GM21717 (cell line): ENCODE data around the gene GFM2.
A peak's percentile ranks its signal among the peaks of the same experiment; 100 is the strongest.
"Not testable (repeated sequence)": the region's sequence is repeated elsewhere in the genome, so short reads cannot be mapped to it uniquely, and the experiment has no call there.

Experiments
- ATAC-seq: cut with Tn5 transposase; IDR thresholded peaks from one replicate; pipeline ENCODE4 v1.9.1; 2021; ENCODE audit warnings: mild to moderate bottlenecking, moderate library complexity; ENCODE audit not compliant: unreplicated experiment

GFM2 gene, protein sequence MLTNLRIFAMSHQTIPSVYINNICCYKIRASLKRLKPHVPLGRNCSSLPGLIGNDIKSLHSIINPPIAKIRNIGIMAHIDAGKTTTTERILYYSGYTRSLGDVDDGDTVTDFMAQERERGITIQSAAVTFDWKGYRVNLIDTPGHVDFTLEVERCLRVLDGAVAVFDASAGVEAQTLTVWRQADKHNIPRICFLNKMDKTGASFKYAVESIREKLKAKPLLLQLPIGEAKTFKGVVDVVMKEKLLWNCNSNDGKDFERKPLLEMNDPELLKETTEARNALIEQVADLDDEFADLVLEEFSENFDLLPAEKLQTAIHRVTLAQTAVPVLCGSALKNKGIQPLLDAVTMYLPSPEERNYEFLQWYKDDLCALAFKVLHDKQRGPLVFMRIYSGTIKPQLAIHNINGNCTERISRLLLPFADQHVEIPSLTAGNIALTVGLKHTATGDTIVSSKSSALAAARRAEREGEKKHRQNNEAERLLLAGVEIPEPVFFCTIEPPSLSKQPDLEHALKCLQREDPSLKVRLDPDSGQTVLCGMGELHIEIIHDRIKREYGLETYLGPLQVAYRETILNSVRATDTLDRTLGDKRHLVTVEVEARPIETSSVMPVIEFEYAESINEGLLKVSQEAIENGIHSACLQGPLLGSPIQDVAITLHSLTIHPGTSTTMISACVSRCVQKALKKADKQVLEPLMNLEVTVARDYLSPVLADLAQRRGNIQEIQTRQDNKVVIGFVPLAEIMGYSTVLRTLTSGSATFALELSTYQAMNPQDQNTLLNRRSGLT

DNA sequence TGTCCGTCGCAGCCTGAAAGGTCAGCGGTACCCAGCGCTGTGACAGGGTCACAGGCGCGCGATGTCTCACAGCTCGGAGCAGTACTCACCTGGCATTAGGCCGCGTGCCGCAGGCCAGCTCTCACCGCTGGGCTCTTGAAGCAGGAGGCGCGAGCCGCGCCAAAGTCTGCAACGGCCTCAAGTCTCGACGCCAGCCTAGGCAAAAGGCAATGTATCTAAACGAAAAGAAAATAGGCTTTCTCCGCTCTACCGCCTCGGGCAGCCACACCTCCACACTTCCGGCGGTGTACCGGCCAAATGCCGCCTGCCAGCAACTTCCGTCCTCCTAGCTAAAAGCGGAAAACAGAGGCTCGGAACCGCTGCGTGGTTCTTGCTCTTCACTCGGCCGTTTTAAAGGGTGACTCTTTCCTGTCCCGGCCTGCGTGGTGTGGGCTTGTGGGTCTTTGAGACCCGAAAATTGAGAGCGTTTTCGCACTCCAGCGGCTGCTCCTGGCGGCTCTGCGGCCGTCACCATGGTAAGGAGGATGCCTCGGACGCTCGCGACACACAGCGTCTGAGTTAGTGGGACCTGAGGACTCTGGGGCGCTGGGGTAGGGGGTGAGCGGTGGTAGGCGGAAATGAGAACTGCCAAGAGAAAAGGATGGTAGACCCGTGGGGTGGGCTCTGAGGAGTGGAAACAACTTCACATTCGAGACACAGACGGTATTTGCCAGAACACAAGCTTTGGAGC lies at the start of gene GFM2, which contains the start of gene NSA2:
TSS of gene GFM2 (minus strand) at position 269 of the 730 bp plus-strand sequence. CDS start 3,375 bp downstream, outside the sequence.
TSS of gene NSA2 (plus strand) at position 401 of the 730 bp plus-strand sequence. CDS start at position 513, 112 bp downstream.
- ATAC-seq = peak; percentile 83

DNA sequence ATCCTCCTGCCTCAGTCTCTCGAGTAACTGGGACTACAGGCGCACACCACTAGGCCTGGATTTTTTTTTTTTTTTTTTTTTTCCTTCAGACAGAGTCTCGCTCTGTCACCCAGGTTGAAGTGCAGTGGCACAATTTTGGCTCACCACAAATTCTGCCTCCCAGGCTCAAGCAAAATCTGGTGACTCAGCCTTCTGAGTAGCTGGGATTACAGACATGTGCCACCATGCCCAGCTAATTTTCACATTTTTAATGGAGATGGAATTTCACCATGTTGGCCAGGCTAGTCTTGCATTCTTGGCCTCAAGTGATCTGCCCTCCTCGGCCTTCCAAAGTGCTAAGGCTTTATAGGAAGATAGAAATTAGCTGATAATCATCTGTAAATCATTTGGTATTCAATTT lies 44.0 kb upstream of the GFM2 start:
- no peak for ATAC-seq

DNA sequence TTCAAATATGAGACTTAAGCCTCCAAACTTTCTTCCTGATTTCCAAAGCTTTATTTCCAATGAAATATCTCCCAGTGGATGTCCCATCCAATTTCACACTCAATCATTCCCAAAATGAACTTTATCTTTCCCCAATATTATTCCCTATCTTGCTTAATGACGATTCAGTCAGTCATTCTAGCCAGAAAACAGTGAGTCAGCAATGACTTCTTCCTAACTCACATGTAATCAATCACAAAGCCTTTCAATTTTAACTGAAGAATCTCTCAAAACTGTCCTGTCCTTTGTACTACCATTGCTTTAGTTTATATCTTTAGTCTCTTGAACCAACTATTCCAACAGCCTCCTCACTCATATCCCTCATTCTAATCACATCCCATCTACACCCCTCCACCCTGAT lies 35.0 kb upstream of the GFM2 start:
- no peak for ATAC-seq

DNA sequence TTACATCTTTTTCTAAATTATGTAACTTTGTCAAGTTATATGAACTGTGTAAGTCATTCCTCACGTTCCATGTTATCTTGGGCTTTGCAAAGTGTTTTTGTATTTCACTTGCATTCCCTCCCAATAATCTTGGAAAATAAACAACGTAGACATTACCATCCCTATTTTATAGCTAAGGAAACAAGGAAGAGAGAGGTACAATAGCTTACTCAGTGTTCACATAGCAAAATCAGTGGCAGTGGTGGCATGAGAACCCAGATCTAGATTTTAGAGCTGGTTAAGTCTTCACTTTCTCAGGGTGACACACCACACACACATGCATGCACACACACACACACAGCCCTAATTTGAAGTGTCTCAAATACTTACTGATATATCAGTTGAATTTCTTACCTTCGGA lies 34.3 kb upstream of the GFM2 start:
- no peak for ATAC-seq

DNA sequence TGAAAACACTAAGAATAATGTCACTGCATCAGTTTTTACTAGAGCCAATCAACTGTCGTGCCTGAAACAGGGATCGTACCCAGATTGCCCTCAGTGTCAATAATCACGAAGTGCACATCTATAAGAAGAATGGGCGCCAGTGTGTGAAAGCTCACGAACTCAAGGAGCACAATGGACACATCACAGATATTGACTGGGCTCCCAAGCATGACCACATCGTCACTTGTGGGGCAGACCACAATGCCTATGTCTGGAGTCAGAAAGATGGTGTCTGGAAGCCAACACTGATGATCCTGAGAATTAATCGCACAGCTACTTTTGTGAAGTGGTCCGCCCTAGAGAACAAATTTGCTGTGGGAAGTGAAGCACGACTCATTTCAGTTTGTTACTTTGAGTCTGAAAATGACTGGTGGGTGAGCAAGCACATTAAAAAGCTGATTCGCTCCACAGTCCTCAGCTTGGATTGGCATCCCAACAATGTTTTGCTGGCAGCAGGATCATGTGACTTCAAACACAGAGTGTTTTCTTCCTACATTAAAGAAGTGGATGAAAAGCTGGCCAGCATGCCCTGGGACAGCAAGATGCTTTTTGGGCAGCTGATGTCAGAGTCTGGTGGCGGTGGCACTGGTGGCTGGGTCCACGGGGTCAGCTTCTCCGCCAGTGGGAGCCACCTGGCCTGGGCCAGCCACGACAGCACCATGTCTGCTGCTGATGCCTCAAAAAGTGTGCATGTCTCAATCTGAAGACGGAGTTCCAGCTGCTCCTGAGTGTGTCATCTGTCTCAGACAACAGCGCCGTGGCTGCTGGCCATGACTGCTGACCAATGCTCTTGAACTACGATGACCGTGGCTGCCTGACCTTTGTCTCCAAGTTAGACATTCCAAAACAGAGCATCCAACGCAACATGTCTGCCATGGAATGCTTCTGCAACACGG lies 32.3 kb upstream of the GFM2 start:
- ATAC-seq = no peak

DNA sequence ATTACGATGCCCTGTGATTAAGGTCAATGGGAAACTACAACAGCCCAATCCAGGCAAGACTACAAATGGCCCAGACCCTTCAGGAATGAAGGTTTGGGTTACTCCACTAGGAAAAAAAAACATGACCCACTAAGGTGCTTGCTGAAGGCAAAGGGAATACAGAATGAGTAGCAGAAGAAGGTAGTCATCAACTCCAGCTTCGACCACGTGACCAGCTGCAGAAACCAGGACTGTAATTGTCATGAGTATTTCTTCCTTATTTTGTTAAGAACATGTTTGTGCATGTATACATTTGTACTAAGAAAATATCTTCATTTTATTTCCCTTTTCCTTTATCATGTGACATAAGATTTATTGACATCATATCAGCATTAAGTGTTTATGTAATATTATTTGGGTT lies 24.8 kb upstream of the GFM2 start:
- not testable (repeated sequence) for ATAC-seq

DNA sequence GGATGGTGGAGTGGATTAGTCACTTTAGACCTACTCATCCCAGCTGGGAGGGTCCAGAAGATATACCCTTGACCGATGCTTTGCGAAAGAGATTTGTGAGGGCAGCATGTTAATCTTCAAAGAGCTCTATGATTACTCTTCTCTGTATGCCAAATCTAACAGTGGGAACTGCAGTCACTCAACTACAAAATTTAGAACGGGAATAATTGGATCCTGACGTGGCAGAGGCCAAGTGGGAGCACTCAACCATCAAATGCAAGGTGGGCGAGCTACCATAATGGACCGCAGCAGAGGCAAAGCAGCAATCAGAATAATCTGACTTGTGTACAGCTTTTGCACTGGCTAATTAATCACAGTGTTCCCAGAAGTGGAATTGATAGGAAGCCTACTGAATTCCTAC lies 20.5 kb upstream of the GFM2 start:
- no peak for ATAC-seq

DNA sequence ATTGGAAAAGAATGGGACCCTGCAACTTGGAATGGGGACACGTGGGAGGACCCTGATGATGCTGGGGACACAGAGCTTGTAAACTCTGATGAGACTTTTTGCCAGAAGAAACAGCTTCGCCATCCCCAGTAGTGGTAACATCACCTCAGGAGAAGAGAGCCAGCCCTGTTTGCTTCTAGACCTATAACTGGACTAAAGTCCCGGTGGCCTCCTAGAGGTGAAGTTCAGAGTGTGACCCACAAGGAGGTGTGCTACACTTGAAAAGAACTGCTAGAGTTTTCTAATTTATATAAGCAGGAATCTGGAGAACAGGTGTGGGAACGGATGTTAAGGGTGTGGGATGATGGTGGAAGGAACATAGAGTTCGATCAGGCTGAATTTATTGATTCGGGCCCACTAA lies 19.9 kb upstream of the GFM2 start:
- no peak for ATAC-seq

DNA sequence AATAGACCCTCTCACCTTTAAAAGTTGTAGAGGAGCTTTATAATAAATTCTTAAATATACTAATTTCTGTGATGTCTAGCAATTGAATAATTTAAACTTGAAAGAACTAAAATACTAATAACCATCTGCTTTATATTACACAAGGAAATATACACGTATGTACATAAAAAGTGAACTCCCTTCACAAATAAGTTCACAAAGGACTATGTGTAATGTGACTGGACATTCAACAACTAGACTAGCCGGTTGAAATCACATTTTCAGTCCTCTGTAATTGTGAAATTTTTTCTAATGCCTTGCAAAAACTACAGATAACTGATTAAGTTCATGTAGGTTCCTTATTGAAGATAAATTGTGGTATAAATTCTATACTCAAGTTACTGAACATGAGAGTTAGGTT lies 11.7 kb upstream of the GFM2 start:
- ATAC-seq = no peak

DNA sequence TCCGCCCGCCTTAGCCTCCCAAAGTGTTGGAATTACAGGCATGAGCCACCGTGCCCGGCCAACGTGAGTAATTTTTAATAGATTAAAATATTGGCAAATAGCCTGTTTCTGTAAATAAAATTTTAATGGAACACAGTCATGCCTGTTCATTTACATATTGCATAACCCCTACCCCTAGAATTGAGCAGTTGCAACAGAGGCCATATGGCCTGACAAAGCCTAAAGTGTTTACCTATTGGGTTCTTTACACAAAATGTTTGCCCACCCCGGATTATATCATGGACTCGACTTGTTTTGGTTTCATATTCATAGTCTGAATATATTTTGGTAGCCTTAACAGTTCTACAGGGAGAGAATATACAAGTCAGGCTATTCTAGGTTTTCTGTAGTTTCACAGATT lies 5.4 kb upstream of the GFM2 start:
- ATAC-seq = no peak

DNA sequence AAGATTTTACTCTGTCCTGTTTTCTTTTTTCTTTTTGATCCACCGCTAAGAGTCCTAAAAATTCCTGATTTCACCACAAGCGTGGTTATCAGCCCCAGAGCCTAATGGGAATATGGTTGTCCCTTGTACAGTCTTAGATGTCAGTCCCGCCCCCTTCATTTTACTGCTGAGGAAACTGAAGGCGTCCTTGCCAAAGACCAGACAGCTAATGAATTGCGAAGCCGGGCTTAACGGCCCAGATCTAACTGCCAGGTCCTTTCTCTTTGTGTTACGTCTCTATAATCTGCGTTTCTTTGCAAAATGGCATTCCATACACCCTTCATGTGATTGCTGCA lies 629 bp upstream of the GFM2 start:
- ATAC-seq = peak; percentile 32

DNA sequence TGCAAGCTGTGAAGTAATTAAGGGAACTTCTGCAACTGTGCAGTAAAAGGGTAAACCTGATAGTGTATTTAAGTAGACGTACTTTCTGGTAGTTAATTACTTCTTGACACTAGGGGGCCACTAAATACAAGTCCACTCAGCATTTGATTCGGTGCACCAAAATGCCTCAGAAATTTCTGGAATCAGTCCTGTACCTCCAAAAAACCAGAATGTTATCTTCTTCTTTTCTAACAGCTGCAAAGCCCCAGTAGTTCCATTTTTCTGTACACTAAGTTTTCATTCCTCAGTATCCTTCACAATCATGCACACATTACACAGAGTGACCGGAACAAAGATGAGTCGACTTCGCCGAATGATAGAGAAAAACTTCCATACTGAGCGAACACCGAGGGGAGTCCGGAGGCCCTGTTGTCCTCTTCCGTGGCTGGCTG lies 484 bp downstream of the GFM2 start:
- ATAC-seq = peak; percentile 37

DNA sequence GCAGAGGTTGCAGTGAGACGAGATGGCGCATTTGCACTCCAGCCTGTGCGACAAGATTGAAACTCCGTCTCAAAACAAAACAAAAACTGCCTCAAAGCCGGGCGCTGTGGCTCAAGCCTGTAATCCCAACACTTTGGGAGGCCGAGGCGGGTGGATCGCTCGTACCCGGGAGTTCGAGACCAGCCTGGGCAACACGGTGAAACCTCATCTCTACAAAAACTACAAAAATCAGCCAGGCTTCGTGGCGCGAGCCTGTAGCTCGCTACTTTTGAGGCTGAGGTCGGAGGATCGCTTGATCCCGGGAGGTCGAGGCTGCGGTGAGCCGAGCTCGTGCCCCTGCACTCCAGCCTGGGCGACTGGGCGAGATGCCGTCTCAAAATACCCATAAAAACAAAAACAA lies 988 bp downstream of the GFM2 start:
- no peak for ATAC-seq

DNA sequence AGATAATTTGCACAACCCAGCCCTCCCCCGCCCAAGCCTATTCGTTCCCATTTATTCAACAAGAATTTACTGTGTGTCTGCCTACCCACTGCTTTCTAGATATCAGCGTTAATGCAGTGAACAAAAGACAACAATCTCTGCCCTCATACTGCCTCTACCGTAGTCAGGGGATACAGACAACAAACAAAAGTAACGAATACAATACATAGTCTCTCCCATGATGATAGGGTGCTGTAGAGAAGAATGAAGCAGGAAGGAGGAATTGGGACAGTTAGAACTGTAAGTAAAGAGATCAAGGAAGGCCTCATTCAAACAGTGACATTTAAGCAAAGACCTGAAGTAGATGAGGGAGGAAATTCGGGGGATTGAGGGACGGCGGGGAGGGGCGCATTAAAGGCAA lies 1.7 kb downstream of the GFM2 start:
- no peak for ATAC-seq

DNA sequence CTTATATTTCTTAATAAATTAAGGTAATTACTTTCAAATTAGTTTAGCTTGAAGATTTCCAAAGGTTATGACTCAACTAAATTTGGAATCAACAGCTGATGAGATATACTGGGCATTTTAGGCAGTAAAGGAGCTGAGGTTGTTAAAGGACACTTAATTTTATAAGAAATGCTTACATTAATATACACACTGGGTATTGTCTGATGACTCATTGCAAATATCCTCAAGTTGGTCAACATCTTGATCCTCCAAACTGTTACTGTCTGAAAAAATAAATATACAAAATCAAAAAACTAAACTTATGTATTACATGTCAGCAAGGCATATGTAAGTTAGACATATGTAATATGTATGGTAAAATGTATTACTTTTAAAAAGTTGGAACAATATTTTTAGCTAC lies 3.4 kb downstream of the GFM2 start:
- no peak for ATAC-seq

DNA sequence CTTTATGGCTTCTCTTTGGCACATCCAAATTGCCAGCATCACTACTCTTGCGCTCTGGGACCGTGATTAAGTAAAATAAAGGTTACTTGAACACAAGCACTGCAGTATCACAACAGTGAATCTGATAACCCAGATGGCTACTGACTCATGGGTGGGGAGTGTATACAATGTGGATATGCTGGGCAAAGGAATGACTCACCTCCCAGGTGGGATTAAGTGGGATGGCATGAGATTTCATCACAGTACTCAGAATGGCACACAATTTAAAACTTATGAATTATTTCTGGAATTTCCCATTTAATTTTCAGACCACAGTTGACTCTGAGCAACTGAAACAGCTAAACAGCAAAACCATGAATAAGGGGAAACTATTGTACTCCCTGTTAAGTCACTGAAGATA lies 4.3 kb downstream of the GFM2 start:
- no peak for ATAC-seq

DNA sequence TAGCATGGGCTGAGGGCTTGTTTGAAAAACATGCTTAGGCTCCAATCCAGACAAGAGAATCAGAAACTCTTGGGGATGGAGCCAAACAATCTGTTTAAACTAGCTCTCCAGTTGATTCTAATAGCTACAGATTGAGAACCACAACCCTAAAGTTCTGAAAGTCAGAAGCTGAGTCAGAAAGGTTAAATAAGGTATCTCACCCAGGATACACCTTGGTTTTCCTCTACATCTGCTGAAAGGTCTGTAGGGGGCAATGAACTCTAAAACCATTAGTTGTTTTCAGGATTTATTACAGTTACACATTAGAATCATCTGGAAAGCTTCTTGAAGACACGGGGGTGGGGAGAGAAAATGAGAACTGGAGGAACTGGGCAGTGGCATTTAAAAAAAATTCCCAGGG lies 5.7 kb downstream of the GFM2 start:
- ATAC-seq = no peak

DNA sequence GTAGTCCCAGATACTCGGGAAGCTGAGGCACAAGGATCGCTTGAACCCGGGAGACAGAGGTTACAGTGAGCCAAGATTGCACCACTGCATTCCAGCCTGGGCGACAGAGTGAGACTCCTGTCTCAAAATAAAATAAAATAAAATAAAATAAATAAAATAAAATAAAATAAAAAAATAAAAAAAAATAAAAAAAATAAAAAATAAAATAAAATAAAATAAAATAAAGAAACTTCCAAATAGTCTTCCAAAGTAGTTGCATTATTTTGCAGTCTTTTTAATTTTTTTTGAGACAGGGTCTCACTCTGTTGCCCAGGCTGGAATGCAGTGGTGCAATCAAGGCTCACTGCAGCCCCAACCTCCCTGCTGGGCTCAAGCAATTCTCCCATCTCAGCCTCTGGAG lies 18.2 kb downstream of the GFM2 start:
- not testable (repeated sequence) for ATAC-seq

DNA sequence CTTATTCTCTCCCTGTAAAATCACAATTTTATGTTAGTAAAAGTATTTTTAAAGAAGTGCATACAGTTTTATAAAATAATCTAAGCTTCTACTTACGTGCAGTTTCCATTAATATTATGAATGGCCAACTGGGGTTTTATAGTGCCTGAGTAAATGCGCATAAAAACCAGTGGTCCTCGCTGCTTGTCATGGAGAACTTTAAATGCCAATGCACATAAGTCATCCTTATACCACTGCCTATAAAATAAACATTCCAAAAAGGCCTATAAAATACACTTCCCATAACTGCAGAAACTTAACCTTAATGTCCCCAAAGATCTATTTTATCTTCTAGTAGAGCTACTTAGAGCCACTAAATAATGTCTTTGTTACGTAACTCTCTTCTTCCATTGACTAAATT lies 28.5 kb downstream of the GFM2 start:
- ATAC-seq = no peak

DNA sequence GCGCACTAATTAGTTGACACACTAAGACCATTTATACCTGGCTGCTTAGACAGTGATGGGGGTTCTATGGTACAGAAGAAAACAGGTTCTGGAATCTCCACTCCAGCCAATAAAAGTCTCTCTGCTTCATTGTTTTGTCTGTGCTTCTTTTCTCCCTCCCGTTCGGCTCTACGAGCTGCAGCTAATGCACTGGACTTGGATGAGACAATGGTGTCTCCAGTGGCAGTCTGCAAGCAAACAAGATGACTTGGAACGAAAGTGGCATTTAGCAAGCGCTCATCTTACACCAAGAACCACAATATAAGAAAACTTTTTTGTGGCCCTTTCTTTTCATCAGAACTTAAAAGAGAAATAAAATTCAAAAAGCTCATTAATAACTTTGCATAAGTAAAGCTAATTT lies 30.2 kb downstream of the GFM2 start:
- ATAC-seq = no peak
